ENCODE measurements around the gene MED1.

- peak in 1 of 2 experiments; percentile 65; a peak in 1 of 4 replicates for TF ChIP-seq MLX (CRISPR knock-in tag; conservative IDR thresholded peaks at IDR 0.05)
- TF ChIP-seq SNAPC5 (CRISPR knock-in tag; IDR thresholded peaks at IDR 0.05), result no peak
- peak; percentile 4 for TF ChIP-seq TRIM28 (IDR thresholded peaks at IDR 0.05)
- peak in 1 of 3 experiments; percentile 50; a peak in 2 of 6 replicates for TF ChIP-seq CTCF (IDR thresholded peaks at IDR 0.05 in 2 of 3, conservative IDR thresholded peaks at IDR 0.05 in 1 of 3; ENCODE audit: insufficient read depth in 2 of 3, low read depth in 1 of 3, low read length in 3 of 3)
- TF ChIP-seq NEUROD1 (IDR thresholded peaks at IDR 0.05; ENCODE audit: borderline replicate concordance, low read depth, low read length, partially characterized antibody), result peak; percentile 99
- TF ChIP-seq ELF4 (CRISPR knock-in tag; IDR thresholded peaks at IDR 0.05), result peak; percentile 95
- TF ChIP-seq NR1H2 (CRISPR knock-in tag; IDR thresholded peaks at IDR 0.05), result no peak
These were observed 10.3 kb upstream of the MED1 start, which contains the start of gene CDK12 for GRCh38 chr17:39461113-39461925.

Data from K562 (cell line).